H1 (cell line): ENCODE measurements around the gene ARHGAP26.

Experiments used
- ATF2 ChIP-seq: IDR thresholded peaks from 2 replicates; pipeline ENCODE4 v1.6.1; 2012; ENCODE audit warnings: low read length, inconsistent platforms
- EGR1 ChIP-seq: IDR thresholded peaks from 2 replicates; pipeline ENCODE4 v1.6.1; 2011; ENCODE audit warnings: low read depth, low read length, borderline replicate concordance
- EP300 ChIP-seq, 2 experiments: IDR thresholded peaks; 1 replicate in 1 of 2; 2 replicates in 1 of 2; pipeline ENCODE4 v1.6.1; 2011 to 2012; ENCODE audit warnings: low read depth in 2 of 2, low read length in 2 of 2, mild to moderate bottlenecking in 2 of 2, borderline replicate concordance in 1 of 2, inconsistent platforms in 1 of 2, moderate library complexity in 1 of 2
- JUN ChIP-seq: IDR thresholded peaks from 2 replicates; pipeline ENCODE4 v1.6.1; 2011; ENCODE audit warnings: low read depth, mild to moderate bottlenecking, improper control_type of control experiment, low read length
- MAFK ChIP-seq: IDR thresholded peaks from 2 replicates; pipeline ENCODE4 v1.6.1; 2012; ENCODE audit warnings: low read depth, mild to moderate bottlenecking, improper control_type of control experiment, low read length
- POLR2A ChIP-seq, 2 experiments: IDR thresholded peaks; 1 replicate in 1 of 2; 2 replicates in 1 of 2; pipeline ENCODE4 v1.6.1; 2011; ENCODE audit warnings: low read depth in 2 of 2, low read length in 2 of 2, mild to moderate bottlenecking in 2 of 2; ENCODE audit errors: control extremely low read depth in 1 of 2
- SP2 ChIP-seq: IDR thresholded peaks from 2 replicates; pipeline ENCODE4 v1.6.1; 2012; ENCODE audit warnings: mild to moderate bottlenecking, low read length, inconsistent platforms
- TAF1 ChIP-seq: IDR thresholded peaks from 2 replicates; pipeline ENCODE4 v1.6.1; 2011; ENCODE audit warnings: mild to moderate bottlenecking, low read depth, low read length
- ZNF274 ChIP-seq: IDR thresholded peaks from 2 replicates; pipeline ENCODE4 v1.7.0; 2012; ENCODE audit warnings: low read length, borderline replicate concordance; ENCODE audit errors: extremely low read depth
- TF ChIP-seq, protein P1 (sequence below), 3 experiments: IDR thresholded peaks; 1 replicate in 2 of 3; 2 replicates in 1 of 3; pipeline versions ENCODE4 v1.5.1 to v1.6.1; 2011; ENCODE audit warnings: low read length in 3 of 3, mild to moderate bottlenecking in 3 of 3, inconsistent platforms in 2 of 3, low read depth in 1 of 3, moderate library complexity in 1 of 3; ENCODE audit not compliant: insufficient read depth in 1 of 3; ENCODE audit errors: control extremely low read depth in 1 of 3

- TF ChIP-seq ZNF274 (no peak), ATF2 (no peak), POLR2A (IDR thresholded peaks at IDR 0.05; ENCODE audit: control extremely low read depth in 1 of 2, low read depth in 2 of 2, low read length in 2 of 2) (no peak), JUN (no peak), SP2 (no peak), EGR1 (no peak), MAFK (no peak), EP300 (IDR thresholded peaks at IDR 0.05; ENCODE audit: borderline replicate concordance in 1 of 2, low read depth in 2 of 2, low read length in 2 of 2) (no peak), TAF1 (no peak)
- TF ChIP-seq, protein P1, sequence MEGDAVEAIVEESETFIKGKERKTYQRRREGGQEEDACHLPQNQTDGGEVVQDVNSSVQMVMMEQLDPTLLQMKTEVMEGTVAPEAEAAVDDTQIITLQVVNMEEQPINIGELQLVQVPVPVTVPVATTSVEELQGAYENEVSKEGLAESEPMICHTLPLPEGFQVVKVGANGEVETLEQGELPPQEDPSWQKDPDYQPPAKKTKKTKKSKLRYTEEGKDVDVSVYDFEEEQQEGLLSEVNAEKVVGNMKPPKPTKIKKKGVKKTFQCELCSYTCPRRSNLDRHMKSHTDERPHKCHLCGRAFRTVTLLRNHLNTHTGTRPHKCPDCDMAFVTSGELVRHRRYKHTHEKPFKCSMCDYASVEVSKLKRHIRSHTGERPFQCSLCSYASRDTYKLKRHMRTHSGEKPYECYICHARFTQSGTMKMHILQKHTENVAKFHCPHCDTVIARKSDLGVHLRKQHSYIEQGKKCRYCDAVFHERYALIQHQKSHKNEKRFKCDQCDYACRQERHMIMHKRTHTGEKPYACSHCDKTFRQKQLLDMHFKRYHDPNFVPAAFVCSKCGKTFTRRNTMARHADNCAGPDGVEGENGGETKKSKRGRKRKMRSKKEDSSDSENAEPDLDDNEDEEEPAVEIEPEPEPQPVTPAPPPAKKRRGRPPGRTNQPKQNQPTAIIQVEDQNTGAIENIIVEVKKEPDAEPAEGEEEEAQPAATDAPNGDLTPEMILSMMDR (IDR thresholded peaks at IDR 0.05; ENCODE audit: control extremely low read depth in 1 of 3, insufficient read depth in 1 of 3, low read depth in 1 of 3, low read length in 3 of 3), result no peak
Measured at GRCh38 chr5:142876817-142877216, 106.6 kb downstream of the ARHGAP26 start.
